Memory B cell (primary cell): ENCODE data around the gene GPR65.

Source experiments
- ATAC-seq: fragments of 150-1000 bp; cut with Tn5 transposase; 2 replicates; pipeline ENCODE4 v1.10.0; 2021; ENCODE audit warnings: low read depth, mild to moderate bottlenecking, moderate library complexity
- DNase-seq, 2 donors: peaks; one replicate each; pipeline ENCODE4 v3.0.0; 2022; ENCODE audit warnings: low spot score in 2 of 2
- H3K27ac Mint-ChIP-seq: one replicate; pipeline ENCODE4 v1.8.0; 2022; ENCODE audit warnings: mild to moderate bottlenecking, moderate library complexity, mixed read lengths
- H3K27me3 Mint-ChIP-seq: one replicate; pipeline ENCODE4 v1.8.0; 2022; ENCODE audit warnings: mixed read lengths
- H3K36me3 Mint-ChIP-seq: one replicate; pipeline ENCODE4 v1.8.0; 2022; ENCODE audit warnings: mild to moderate bottlenecking, mixed read lengths
- H3K4me1 Mint-ChIP-seq: one replicate; pipeline ENCODE4 v1.8.0; 2022; ENCODE audit warnings: mixed read lengths
- H3K4me3 Mint-ChIP-seq: one replicate; pipeline ENCODE4 v1.8.0; 2022; ENCODE audit warnings: mild to moderate bottlenecking, moderate library complexity, mixed read lengths
- H3K9me3 Mint-ChIP-seq: one replicate; pipeline ENCODE4 v1.8.0; 2022; ENCODE audit warnings: mixed read lengths

Gene GPR65

DNA sequence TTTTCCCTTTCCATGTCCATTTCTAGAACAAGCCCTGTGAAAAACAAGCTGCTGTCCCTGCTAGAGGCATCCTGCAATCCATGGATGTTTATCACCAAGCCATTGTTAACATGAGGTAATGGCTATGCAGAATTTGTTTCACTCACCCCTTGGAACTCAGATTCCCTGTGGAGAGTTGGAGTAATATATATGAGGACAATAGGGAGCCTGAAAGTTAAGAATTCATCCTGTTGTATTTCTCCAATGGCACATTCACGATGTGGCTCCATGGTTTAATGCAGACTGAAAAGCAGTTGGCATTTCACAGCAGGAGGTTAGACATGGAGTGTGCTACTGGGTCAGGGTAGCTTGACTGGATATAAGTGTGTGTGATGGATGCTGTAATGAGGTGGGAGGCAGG lies 32.4 kb downstream of the GPR65 start:
- DNase-seq: no peak
- Mint-ChIP-seq H3K4me3 (no peak overlapping the region), H3K27ac (no peak overlapping the region), H3K9me3 (peaks cover 3% of the 10 kb centered on the region), H3K36me3 (peaks cover 2% of the 10 kb centered on the region), H3K27me3 (peaks cover 6% of the 10 kb centered on the region), H3K4me1 (no peaks in the 10 kb centered on the region)
- no peak for ATAC-seq

DNA sequence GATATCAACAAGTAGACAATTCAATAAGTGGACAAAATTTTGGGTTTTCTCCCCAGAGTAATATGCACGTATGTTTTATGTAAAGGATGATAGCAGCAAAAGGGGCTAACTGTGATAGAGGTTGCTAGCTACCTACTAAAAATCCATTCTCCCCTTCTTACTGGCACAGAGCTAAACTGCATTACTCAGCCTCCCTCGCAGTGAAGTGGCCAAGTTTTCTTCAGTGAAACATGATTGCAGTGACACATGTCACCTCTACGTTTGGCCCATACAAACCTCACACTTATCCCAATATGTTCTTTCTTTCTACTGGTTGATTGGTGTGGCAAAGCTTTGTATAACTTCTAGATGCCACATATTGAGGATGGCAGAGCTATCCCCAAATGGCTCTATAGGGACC lies 34.3 kb downstream of the GPR65 start:
- ATAC-seq (no peak), DNase-seq (no peak)
- H3K27me3 Mint-ChIP-seq: peaks cover 3% of the 10 kb centered on the region
- H3K4me1 Mint-ChIP-seq: no peaks in the 10 kb centered on the region
- H3K27ac Mint-ChIP-seq: no peak overlapping the region
- no peaks in the 10 kb centered on the region for H3K9me3 Mint-ChIP-seq
- no peaks in the 10 kb centered on the region for H3K36me3 Mint-ChIP-seq
- H3K4me3 Mint-ChIP-seq: no peak overlapping the region

- Mint-ChIP-seq H3K4me3 (no peak overlapping the region), H3K27me3 (peaks cover 1% of the 10 kb centered on the region), H3K36me3 (no peaks in the 10 kb centered on the region), H3K9me3 (no peaks in the 10 kb centered on the region), H3K4me1 (no peaks in the 10 kb centered on the region), H3K27ac (no peak overlapping the region)
- DNase-seq (no peak), ATAC-seq (no peak)
Observed at GRCh38 chr14:88040146-88040545, 35.2 kb downstream of the GPR65 start.

DNA sequence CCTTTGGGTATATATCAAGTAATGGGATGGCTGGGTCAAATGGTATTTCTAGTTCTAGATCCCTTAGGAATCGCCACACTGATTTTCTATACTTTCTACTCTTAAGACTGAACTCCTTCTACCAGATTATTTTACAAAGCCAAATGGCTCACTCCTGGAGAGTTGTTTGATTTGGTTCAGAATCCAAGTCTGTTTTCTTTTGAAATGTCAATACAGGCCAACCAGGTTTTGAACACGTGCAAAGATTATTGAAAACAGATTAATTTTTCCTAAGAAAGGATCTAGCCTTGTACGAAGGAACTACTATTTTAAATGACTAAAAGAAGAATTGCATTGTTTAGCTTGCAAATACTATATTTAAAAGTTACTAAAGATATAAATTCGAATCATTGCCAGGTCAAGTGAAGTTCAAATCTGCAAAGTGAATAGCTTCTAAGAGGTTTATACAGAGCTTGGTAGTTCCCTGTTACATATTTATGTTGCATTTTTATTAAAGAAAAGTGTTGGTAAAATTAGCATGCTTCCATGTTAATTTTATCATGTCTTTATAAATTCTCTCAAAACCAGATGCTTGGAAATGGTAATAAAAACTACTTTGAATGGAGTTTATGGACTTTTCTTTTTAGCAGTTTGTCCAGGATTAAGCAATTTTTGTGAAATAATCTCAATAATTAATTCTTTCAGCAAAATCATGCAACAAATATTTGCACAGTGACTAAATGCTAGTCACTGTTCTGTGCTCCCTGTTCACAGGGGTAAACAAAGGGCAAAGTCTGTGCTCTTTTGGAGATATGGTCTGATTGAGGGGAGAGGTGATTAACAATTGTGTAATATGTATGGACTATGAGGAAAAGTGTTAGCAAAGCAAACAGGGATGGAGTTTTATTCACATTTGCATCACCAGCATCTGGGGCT lies 38.9 kb downstream of the GPR65 start:
- Mint-ChIP-seq H3K9me3 (no peaks in the 10 kb centered on the region), H3K4me3 (no peak overlapping the region), H3K27ac (no peak overlapping the region), H3K27me3 (peaks cover 3% of the 10 kb centered on the region), H3K4me1 (no peaks in the 10 kb centered on the region), H3K36me3 (no peaks in the 10 kb centered on the region)
- DNase-seq (no peak), ATAC-seq (no peak)

GRCh38 chr14:88044444-88044758 lies 39.5 kb downstream of the GPR65 start:
- peaks cover 3% of the 10 kb centered on the region for H3K27me3 Mint-ChIP-seq
- H3K27ac Mint-ChIP-seq: no peak overlapping the region
- no peak overlapping the region for H3K4me3 Mint-ChIP-seq
- ATAC-seq (no peak), DNase-seq (no peak)
- H3K9me3 Mint-ChIP-seq: no peaks in the 10 kb centered on the region
- H3K36me3 Mint-ChIP-seq: no peaks in the 10 kb centered on the region
- H3K4me1 Mint-ChIP-seq: no peaks in the 10 kb centered on the region

DNA sequence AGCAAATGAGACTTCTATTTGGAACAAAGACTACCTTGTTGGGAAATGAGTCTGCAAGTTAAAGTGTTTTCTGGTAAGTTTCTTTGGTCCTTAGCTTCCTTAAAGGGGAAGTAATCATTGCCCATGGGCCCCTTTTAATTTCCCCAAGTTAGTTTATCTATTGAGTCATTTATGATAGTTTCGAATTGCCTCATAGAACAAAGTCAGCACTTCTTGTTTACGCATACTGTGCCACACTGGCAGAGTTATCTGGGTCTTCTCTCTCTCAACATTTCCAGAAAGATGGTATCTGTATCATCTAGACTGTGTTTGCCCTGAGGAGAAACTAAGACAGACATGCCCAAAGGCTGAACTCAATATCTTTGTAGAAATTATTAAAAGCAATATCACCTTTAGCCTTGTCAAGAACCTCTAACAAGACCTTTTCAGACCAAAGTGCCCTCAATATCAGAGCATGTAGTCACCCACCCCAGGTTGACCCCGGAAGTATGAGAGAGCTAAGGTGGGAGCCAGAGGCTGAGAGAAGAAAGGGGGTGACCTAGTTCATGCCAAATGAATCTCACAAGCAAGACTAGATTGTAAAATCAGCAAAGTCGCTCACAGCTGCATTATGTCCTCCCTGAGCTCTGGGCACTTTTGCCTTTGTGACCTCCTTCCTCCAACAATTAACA lies 40.0 kb downstream of the GPR65 start:
- Mint-ChIP-seq H3K9me3 (no peaks in the 10 kb centered on the region), H3K4me3 (no peak overlapping the region), H3K27ac (no peak overlapping the region), H3K36me3 (no peaks in the 10 kb centered on the region), H3K4me1 (no peaks in the 10 kb centered on the region), H3K27me3 (peaks cover 3% of the 10 kb centered on the region)
- ATAC-seq (no peak), DNase-seq (no peak)

DNA sequence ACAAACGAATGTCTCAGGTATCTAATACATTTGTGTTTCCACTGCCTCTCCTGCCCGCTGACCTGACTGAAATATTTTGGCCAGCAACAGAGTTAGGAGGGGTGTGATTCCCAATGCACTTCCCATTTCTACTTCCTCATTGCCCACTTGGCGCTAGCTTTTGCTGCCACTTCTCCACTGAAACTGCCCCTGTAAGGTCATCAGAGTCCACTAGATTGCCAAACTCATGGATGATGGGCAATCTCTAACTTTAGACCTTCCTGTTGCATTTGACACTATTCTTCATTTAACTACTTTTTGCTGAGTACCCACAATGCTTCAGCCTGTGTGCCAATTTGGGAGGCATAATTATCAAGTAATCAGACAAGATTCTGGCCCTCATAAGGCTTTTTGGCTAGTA lies 40.8 kb downstream of the GPR65 start:
- H3K36me3 Mint-ChIP-seq: no peaks in the 10 kb centered on the region
- H3K9me3 Mint-ChIP-seq: no peaks in the 10 kb centered on the region
- no peaks in the 10 kb centered on the region for H3K4me1 Mint-ChIP-seq
- no peak overlapping the region for H3K27ac Mint-ChIP-seq
- no peak overlapping the region for H3K4me3 Mint-ChIP-seq
- peaks cover 3% of the 10 kb centered on the region for H3K27me3 Mint-ChIP-seq
- ATAC-seq (no peak), DNase-seq (no peak)

DNA sequence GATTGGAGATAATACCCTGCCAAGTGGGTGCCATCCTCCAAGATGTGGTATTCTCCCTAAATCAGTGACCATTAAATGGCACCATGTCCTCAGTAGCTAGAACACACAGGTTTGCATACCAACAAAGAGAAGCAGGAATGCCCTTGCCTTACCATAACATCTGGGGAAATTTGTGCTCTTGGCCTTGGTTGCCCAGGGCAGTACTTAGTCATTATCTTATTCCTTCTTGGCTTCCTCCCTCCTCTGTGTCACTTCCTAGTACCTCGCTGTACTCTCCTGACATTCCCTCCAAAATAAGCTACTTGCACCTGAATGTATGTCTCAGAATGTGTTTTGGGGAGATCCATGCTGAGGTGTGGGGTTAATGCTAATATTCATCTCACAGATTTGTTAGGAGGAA lies 43.4 kb downstream of the GPR65 start:
- no peaks in the 10 kb centered on the region for H3K4me1 Mint-ChIP-seq
- H3K9me3 Mint-ChIP-seq: peaks cover 1% of the 10 kb centered on the region
- H3K27me3 Mint-ChIP-seq: peaks cover 5% of the 10 kb centered on the region
- no peak for DNase-seq
- H3K27ac Mint-ChIP-seq: no peak overlapping the region
- no peak for ATAC-seq
- no peaks in the 10 kb centered on the region for H3K36me3 Mint-ChIP-seq
- H3K4me3 Mint-ChIP-seq: no peak overlapping the region

- H3K9me3 Mint-ChIP-seq: peaks cover 1% of the 10 kb centered on the region
Observed at GRCh38 chr14:88049266-88049665, 44.3 kb downstream of the GPR65 start.

GRCh38 chr14:88049936-88050335 lies 45.0 kb downstream of the GPR65 start:
- no peak for ATAC-seq
- Mint-ChIP-seq H3K27me3 (peaks cover 5% of the 10 kb centered on the region), H3K4me1 (no peaks in the 10 kb centered on the region), H3K27ac (no peak overlapping the region), H3K9me3 (peaks cover 3% of the 10 kb centered on the region), H3K4me3 (no peak overlapping the region), H3K36me3 (no peaks in the 10 kb centered on the region)
- DNase-seq: no peak

More at GRCh38 chr14:88049266-88049665, 44.3 kb downstream of the GPR65 start:
- ATAC-seq (no peak), DNase-seq (no peak)
- Mint-ChIP-seq H3K4me3 (no peak overlapping the region), H3K36me3 (no peaks in the 10 kb centered on the region), H3K27ac (no peak overlapping the region), H3K27me3 (peaks cover 5% of the 10 kb centered on the region), H3K4me1 (no peaks in the 10 kb centered on the region)

DNA sequence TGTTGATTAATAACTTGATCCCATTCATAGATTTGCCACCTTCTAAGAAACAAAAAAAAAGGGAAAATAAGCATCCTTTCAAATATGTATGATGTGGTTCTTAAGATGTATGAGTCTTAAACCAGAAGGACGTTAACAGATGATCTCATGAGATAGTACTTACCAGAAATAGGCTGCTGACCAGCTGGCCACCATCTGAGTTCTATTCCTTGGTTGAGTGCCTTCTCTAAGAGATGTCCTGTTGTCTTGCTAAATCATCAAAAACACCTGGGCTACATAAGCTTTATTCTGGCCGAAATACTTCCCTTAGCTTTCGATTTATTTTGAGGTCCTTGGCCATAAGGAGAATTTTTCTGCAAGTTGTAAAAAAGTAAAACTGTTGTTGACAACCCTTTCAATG lies 55.6 kb downstream of the GPR65 start:
- DNase-seq (no peak), ATAC-seq (no peak)
- no peak overlapping the region for H3K4me3 Mint-ChIP-seq
- no peak overlapping the region for H3K27ac Mint-ChIP-seq
- no peaks in the 10 kb centered on the region for H3K4me1 Mint-ChIP-seq
- H3K36me3 Mint-ChIP-seq: no peaks in the 10 kb centered on the region
- H3K9me3 Mint-ChIP-seq: peaks cover 1% of the 10 kb centered on the region
- H3K27me3 Mint-ChIP-seq: peaks cover 10% of the 10 kb centered on the region

DNA sequence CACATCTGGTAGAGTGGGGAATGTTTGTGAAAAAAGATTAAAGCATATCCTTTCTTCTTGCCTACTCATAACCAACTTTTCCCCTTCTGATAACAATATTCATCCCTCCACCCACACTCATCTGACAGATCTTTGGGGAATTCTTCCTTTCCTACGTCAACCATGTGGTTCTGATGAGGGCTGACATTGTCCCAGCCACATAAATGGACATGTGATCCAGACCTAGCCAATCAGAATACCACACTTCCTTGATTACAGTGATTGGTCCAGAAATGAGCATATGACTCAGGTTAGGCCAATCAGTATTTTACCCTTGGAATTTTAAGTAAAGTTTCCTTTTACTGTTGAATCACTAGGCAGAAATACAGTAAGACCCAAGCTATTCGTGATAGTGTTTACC lies 58.9 kb downstream of the GPR65 start:
- no peak for DNase-seq
- peaks cover 1% of the 10 kb centered on the region for H3K9me3 Mint-ChIP-seq
- H3K27me3 Mint-ChIP-seq: peaks cover 4% of the 10 kb centered on the region
- H3K4me1 Mint-ChIP-seq: no peaks in the 10 kb centered on the region
- no peak for ATAC-seq
- H3K4me3 Mint-ChIP-seq: no peak overlapping the region
- no peaks in the 10 kb centered on the region for H3K36me3 Mint-ChIP-seq
- no peak overlapping the region for H3K27ac Mint-ChIP-seq
